ENCODE measurements around the gene MXRA8.

The MXRA8 gene

DNA sequence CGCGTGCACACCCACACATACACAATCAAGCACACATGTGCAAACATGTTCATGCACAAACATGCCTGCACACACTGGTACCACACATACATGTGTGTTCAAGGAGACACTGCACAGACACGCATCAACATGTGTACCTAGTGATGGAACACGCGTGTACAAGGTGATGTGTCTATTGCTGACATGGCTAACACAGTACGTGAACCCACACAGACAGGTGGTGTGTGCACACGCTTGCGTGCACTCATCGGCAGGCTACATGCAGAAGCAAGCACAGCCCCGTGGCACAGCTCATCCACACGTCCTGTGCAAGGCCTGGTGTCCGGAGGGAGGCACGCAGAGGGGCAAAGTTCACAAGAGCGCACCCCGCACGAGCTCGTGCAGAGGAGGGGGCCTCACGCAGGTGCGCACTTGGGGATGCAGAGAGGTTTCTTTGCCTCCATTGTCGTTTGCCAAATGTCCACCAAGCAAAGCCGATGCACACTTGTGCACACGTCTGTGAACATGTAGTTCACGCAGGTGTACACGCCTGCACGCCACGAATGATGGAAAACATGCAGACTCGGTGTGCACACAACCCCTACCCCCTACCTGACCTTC, 51.6 kb downstream of the MXRA8 start:
- peak; percentile 57 for DNase-seq (ENCODE audit: low spot score)

DNA sequence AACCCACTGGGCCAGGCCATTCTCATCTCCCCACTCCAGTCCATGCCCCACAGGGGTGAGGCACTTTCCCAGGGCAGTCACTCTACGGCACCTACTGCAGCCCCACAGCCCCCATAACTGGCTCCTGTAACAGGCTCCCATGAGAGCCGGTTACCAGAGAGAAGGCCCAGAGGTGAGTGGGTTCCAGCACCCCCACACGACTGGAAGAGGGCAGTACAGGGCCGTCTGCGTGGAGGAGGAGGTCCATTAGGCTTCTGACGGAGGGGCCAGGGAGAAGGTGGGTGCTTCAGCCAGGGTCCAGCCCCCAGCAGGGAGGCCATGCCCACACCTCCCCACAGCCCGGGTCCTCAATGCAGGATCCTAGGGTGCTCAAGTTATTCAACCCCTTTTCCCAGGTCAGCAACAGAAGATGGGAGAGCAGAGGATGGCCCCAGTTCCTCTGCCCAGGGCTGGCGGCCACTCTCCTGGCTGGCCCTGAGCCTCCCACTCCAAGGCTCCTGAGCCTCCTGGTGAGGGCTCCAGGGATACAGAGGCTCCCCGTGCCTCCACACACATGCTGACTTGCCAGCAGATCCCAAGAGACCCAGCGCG, 52.2 kb downstream of the MXRA8 start:
- no peak for DNase-seq (ENCODE audit: low spot score)

DNA sequence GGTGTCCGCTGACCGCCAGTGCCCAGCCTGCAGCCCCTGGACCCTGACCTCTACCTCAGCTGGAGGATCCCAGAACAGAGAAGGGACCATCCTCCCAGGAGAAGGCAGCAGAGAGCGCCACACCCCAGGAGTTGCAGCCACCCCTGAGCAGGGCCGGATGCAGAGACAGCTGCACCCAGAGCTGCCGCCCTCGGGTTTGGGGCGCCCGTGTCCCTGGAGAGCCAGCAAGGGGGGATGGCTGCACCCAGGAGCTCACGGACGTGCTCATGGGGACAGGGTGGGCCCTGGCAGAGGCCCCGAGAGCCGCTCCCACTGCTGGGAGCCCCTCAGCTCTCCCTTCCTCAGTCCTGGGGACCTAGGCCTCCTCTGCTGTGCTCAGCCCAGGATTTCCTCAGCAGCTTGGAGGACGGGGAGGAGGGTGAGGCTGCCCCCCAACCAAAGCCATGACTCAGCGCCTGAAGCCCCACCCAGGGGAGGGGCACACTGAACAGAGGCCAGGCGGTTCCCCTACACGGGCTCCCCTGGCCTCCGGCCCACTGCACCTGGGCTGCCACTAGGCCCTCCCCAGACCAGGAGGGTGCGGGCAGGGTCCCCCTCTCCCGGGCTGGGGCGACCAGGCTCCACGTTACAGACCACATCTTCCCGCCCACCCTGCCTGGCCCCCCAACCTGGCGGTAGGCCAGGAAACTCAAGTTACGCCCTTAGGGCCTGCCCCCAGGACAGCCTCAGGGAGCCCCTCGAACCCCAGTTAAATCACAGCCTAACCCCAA, 52.9 kb downstream of the MXRA8 start:
- DNase-seq (ENCODE audit: low spot score): no peak

DNA sequence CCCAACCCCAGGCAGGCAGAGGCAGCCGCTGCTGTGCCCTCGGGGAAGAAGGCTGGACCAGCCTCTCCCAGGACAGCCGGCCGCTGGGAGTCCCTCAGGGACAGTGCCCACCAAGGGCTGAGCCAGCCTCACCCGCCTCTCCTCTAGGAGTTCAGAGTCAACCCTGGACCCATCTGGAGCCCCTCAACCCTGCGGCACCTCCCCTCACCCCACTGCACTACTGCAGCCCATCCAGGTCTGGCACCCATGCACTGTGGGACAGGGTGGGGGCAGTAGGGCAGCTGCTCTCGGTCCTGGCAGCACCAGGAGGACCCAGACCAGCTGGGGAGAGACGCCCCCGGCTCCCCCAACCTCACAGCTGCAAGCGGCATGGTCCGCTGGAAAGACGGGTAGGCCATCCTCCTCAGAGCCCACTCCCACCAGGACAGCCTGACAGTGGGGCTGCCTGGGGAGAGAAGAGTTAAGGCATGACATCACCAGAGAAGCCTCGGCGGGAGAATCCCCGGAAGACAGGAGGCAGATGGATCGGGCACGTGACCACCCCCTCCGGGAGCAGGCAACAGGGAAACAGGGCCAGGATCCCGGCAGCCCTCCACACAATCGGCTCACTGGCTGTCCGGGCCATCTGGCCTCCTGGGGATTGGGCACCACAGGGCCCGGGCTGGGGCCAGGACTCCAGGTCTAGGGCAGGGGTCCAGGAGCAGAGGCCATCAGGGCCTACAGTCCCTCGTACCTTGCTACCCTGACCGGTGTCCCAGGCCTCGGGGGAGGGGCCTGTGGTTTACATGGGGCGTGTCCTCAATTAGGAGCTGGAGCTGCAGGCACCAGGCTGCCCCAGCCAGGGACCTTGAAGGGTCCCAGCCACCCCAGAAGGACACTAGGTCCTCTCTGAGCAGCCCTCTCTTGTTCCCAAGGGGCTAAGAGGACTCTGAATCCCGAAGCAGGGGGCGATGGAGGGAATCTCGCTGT, 53.7 kb downstream of the MXRA8 start:
- peak; percentile 96 for DNase-seq (ENCODE audit: low spot score)

DNA sequence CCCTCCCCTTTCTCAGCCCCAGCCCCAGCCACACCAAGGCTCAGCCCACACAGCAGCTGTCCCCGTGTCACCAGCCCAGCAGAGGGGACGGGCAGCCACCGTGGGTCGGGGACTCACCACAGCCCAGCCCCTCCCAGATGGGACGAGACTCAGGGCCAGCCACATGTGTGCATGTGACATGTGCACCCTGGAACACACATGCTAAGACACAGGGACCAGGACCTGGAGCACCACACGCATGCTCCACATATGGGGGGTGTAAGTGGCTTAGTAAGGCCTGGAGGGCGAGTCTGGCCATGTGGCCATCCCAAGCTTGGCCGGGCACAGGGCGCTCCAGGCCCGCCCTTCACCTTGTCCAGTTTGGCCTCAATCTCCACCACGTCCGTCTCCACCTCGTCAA, 54.6 kb downstream of the MXRA8 start:
- DNase-seq (ENCODE audit: low spot score): no peak

DNA sequence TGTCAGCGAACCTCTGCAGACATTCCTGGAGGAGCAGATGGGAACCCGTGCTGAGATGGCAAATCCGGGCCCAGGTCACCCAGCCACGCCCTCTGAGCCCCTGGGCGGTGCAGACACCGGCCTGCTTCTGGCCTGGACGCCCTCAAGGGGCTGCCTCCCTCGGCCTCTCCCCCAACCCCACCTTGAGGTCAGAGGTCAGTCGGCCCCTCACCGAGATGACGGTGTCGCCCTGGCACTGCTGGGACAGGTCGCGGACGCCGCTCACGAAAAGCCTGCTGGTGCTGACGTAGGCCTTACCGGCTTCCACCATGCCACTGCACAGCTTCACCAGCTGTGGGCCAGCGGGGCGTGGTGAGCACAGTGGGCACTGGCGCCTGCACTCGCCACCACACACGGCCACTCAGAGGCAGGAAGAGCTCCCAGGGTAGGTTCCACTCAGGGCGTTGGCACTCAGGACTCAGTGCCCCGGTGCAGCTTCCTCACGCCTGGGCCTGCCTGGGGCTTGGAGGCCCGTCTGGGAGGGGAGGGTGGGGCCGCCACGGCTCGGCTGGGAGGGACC, 55.3 kb downstream of the MXRA8 start:
- no peak for DNase-seq (ENCODE audit: low spot score)

Measured in Ammon's horn (tissue), 1 donor.